ENCODE measurements around the gene ID2.
"Not testable (repeated sequence)": the region's sequence is repeated elsewhere in the genome, so short reads cannot be mapped to it uniquely, and the experiment has no call there.

ID2 gene

GRCh38 chr2:8691859-8692437, 10.1 kb downstream of the ID2 start:
- no peak for DNase-seq

GRCh38 chr2:8692783-8693156, 10.9 kb downstream of the ID2 start:
- no peak for DNase-seq

DNA sequence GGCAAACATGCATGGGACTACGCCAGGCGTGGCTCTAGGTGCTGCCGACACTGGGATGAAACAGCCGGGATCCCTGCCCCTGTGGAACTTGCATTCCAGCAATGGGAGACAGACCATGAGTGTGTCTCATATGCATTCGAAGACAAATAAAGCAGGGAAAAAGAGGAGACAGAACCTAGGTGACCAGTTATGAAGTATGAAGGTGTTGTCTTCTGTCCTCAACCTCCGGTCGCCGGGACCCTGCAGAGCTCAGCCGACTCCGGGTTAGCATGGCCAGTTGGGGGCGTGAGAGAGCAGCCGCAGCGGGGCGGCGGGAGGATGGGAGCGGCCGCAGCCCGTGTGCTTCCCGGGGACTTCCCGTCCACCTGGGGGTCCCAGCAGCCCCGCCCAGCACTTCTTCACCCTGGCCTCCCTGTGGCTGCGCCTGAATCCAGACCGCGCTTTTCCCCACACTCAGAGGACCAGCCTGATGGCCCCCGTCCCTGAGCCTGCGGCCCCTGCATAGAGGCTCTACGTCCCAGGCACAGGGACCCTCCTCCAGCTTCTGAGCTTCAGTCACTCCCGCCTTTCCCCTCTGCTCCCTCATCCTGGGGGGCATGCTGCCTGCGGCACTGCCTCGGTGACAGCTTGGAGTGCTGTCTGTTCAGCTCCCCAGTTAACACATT, 11.4 kb downstream of the ID2 start:
- DNase-seq = no peak

DNA sequence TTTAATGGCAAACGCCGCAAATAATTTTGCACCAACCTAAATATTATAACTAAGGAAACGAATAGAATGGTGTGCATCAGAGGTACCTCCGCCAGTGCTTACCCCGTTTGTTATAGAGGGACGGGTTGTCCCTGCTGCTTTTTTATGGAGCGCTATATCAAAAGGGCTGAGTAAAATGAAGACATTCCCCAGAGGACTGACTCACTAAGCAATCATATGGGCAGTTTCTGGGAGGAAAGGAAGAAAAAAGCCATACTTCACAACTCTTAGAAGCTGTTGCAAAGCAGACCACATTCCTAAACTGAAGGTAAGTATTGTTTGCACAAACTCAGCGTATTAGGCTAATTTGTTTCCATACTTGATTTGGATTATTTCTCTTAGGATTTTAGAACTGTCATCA, 12.9 kb downstream of the ID2 start:
- no peak for DNase-seq

GRCh38 chr2:8697190-8697589, 15.3 kb downstream of the ID2 start:
- no peak for DNase-seq

DNA sequence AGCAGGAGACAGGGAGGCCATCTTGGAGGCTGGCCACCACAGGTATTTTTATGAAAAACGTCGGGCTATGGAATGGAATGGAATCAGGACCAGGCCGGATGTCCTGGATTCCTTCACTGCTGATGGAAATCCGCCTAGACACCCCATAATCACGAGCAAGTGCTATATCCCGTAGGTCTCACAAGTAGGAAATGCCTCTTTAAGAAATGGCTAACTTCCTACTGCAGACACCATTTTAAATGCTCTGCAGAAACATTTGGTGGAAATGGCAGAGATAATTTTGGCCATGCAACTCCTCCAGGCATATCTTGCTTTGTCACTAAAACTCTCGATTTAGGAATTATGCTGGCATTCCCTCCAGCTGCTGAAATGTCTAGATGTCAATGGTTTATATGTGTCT, 18.0 kb downstream of the ID2 start:
- DNase-seq = no peak

GRCh38 chr2:8701681-8702379, 20.0 kb downstream of the ID2 start:
- DNase-seq = no peak

- DNase-seq = no peak
Observed at GRCh38 chr2:8704906-8705305, 23.1 kb downstream of the ID2 start.

- no peak for DNase-seq
Observed at GRCh38 chr2:8709611-8710010, 27.8 kb downstream of the ID2 start.

DNA sequence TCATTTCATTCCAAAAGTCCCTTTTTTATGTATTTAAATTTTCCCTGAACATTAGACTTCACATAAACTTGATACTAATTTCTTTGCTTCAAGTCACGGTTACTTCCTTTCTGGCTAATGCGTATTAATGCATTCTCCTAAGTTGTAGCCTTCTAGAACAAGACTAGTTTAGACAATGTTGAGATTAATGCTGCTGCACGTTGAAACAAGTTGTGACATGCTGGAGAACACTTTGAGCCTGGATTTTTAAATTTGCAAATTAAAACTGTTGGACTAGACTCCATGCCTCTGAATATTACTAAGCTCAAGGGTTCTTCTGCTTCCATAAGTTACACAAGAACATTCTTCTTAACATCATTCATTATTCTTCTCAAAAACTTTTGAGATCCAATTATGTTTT, 29.1 kb downstream of the ID2 start:
- no peak for DNase-seq

GRCh38 chr2:8714283-8714682, 32.4 kb downstream of the ID2 start:
- DNase-seq = no peak

- no peak for DNase-seq
Observed at GRCh38 chr2:8714971-8715370, 33.1 kb downstream of the ID2 start.

DNA sequence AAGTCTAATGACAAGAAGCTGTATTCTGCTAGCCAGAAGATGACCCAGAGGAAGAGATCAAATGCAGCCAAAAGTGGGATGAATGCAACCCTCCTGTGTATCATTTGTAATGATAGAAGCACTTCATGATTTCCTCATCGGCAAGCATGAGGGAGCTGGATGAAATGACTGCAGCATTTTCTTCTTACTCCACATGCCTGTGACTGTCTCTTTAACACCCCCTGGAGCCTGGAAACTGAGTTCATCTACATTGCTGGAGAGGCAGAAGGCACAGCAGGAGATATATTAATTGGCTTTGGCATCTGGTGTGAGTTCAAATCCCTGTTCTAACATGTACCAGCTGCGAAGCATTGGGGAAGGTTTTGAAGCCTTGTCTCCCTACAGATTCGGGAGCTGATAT, 37.7 kb downstream of the ID2 start:
- DNase-seq = peak; percentile 82

- DNase-seq = no peak
Observed at GRCh38 chr2:8720741-8721140, 38.9 kb downstream of the ID2 start.

GRCh38 chr2:8721410-8721809, 39.6 kb downstream of the ID2 start:
- no peak for DNase-seq

DNA sequence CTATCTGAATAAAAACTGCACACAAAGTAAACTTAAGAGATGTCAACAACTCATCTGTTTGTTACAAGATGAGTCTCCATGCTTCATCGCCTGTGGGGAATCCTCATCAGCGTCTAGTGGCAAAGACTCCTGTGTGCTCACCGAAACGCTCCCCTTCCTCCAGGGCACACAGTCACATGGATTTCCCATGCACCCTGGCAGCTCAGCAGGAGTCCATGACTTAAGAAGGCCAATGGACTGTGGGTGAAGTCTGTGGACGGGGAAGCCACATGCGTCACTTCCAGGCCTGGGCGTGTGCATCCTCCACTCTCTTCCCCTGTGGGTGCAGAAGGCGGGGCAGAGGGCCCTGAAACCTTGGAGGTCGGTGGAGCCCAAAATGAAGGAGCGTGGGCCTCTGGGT, 41.1 kb downstream of the ID2 start:
- DNase-seq = no peak

DNA sequence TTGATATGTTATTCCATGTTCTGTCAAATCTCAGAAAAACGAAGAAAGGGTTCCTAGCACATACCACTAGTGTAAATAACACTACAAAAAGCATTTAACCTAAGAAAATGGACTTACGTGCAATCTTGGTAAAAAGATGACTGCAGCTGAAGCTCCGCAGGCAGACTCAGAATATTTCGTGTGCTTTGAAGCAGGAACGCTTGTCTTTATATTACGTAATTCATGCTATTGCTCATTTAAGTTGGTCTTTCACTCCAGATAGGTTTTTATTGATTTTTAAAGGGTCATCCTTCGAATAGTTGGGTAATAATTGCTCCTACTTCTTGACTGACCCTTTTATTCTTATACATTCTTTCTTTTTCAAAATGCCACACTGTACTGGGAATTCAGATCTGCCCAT, 44.0 kb downstream of the ID2 start:
- DNase-seq = no peak

- no peak for DNase-seq
Observed at GRCh38 chr2:8728305-8729015, 46.6 kb downstream of the ID2 start.

- DNase-seq = not testable (repeated sequence)
Observed at GRCh38 chr2:8729101-8729500, 47.2 kb downstream of the ID2 start.

GRCh38 chr2:8729939-8730338, 48.1 kb downstream of the ID2 start:
- no peak for DNase-seq

DNA sequence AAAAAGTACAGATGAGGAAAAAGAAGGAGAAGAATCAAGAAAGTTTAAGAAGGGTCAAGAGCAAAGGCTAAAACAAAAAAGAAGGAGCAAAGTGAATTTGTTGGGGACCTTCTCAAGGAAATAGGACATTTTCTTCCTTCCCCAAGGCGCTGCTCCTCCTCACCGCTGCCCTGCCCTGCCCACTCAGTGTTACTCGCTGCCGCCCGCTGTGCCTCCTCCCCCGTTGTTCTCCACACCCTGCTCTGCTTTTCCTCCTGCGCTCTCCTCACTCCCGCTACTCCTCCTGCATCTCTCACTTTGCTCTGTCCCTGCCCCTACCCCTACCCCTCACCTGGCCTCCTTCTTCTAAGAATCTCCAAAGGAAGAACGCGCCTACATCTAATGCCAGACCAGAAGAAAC, 50.7 kb downstream of the ID2 start:
- DNase-seq = no peak

Measured in NCI-H2171 treated with DMSO at 0.1 percent for 48 hours (cell line).